IPS DF 6.9 (cell line): Measurements from ENCODE around the gene BCAR1.
"Not testable (repeated sequence)": the region's sequence is repeated elsewhere in the genome, so short reads cannot be mapped to it uniquely, and the experiment has no call there.

Source experiments
- DNase-seq: peaks from one replicate; pipeline ENCODE4 v3.0.0-alpha.2; 2013; ENCODE audit warnings: low read depth, low spot score
- H3K27ac ChIP-seq: one replicate; pipeline ENCODE4 v1.5.1; 2013; ENCODE audit warnings: low read length, control low read depth
- H3K27me3 ChIP-seq: 2 replicates; pipeline ENCODE4 v1.6.1; 2013; ENCODE audit warnings: mild to moderate bottlenecking, low read length; ENCODE audit not compliant: control insufficient read depth, insufficient read depth
- H3K36me3 ChIP-seq: 2 replicates; pipeline ENCODE4 v1.6.1; 2013; ENCODE audit warnings: low read length; ENCODE audit not compliant: control insufficient read depth, insufficient read depth
- H3K4me1 ChIP-seq: 2 replicates; pipeline ENCODE4 v1.6.1; 2013; ENCODE audit warnings: low read length; ENCODE audit not compliant: control insufficient read depth, insufficient read depth
- H3K4me3 ChIP-seq: 2 replicates; pipeline ENCODE4 v1.5.1; 2013; ENCODE audit warnings: mild to moderate bottlenecking, low read length
- H3K9me3 ChIP-seq: 2 replicates; pipeline ENCODE4 v1.6.1; 2013; ENCODE audit warnings: low read length, inconsistent platforms; ENCODE audit not compliant: control insufficient read depth, insufficient read depth
- WGBS: extraction: QIAGEN DNeasy Blood & Tissue Kit; methylation state at CpG from one replicate; pipeline ENCODE4 v1.1.7; 2013; ENCODE audit warnings: mixed read lengths, missing lambda C conversion rate; ENCODE audit not compliant: insufficient read length, insufficient coverage; 5-methylcytosine and 5-hydroxymethylcytosine counted together

The BCAR1 gene

GRCh38 chr16:75271441-75272096, 20.1 kb upstream of the BCAR1 start:
- H3K4me3 ChIP-seq: no peak overlapping the region
- H3K4me1 ChIP-seq: no peaks in the 10 kb centered on the region
- no peaks in the 10 kb centered on the region for H3K9me3 ChIP-seq
- DNase-seq: no peak
- no peaks in the 10 kb centered on the region for H3K36me3 ChIP-seq
- H3K27ac ChIP-seq: no peak overlapping the region
- no peaks in the 10 kb centered on the region for H3K27me3 ChIP-seq
- WGBS: no CpG with 5 or more reads among the region's 6 CpGs

- DNase-seq, H3K27me3 ChIP-seq, H3K4me3 ChIP-seq, H3K27ac ChIP-seq, H3K4me1 ChIP-seq, H3K36me3 ChIP-seq, H3K9me3 ChIP-seq: not testable (repeated sequence)
- WGBS: no CpG with 5 or more reads among the region's 9 CpGs
These were observed 17.9 kb upstream of the BCAR1 start for GRCh38 chr16:75269358-75269757.

- Histone ChIP-seq H3K27me3 (no peaks in the 10 kb centered on the region), H3K4me3 (no peak overlapping the region), H3K9me3 (no peaks in the 10 kb centered on the region), H3K27ac (no peak overlapping the region), H3K4me1 (peaks cover 2% of the 10 kb centered on the region; the same call in 1 of the 2 replicates), H3K36me3 (peaks cover 3% of the 10 kb centered on the region; the same call in 1 of the 2 replicates)
- no CpG with 5 or more reads among the region's 10 CpGs for WGBS
- DNase-seq: no peak
These were observed 16.3 kb upstream of the BCAR1 start for GRCh38 chr16:75267631-75268264.

GRCh38 chr16:75266738-75267630, 15.6 kb upstream of the BCAR1 start:
- no peaks in the 10 kb centered on the region for H3K9me3 ChIP-seq
- no peak for DNase-seq
- H3K27ac ChIP-seq: no peak overlapping the region
- peaks cover 4% of the 10 kb centered on the region for H3K4me1 ChIP-seq
- no peaks in the 10 kb centered on the region for H3K27me3 ChIP-seq
- H3K4me3 ChIP-seq: no peak overlapping the region
- no CpG with 5 or more reads among the region's 27 CpGs for WGBS
- H3K36me3 ChIP-seq: peaks cover 6% of the 10 kb centered on the region; the same call in 1 of the 2 replicates

- H3K27ac ChIP-seq: no peak overlapping the region
- no CpG with 5 or more reads among the region's 62 CpGs for WGBS
- no peaks in the 10 kb centered on the region for H3K27me3 ChIP-seq
- peak overlapping the region; percentile 81 for H3K4me3 ChIP-seq
- DNase-seq: no peak
- peaks cover 6% of the 10 kb centered on the region; the same call in 1 of the 2 replicates for H3K36me3 ChIP-seq
- H3K4me1 ChIP-seq: peaks cover 9% of the 10 kb centered on the region
- no peaks in the 10 kb centered on the region for H3K9me3 ChIP-seq
These were observed 14.7 kb upstream of the BCAR1 start for GRCh38 chr16:75265911-75266701.

- H3K4me3 ChIP-seq: peak overlapping the region; percentile 81
- H3K36me3 ChIP-seq: peaks cover 6% of the 10 kb centered on the region; the same call in 1 of the 2 replicates
- no peak for DNase-seq
- H3K4me1 ChIP-seq: peaks cover 11% of the 10 kb centered on the region
- no peaks in the 10 kb centered on the region for H3K27me3 ChIP-seq
- no CpG with 5 or more reads among the region's 74 CpGs for WGBS
- no peak overlapping the region for H3K27ac ChIP-seq
- no peaks in the 10 kb centered on the region for H3K9me3 ChIP-seq
These were observed 13.8 kb upstream of the BCAR1 start for GRCh38 chr16:75264999-75265910.

- peak overlapping the region; percentile 81; the same call in 1 of the 2 replicates for H3K4me3 ChIP-seq
- DNase-seq: no peak
- H3K27me3 ChIP-seq: no peaks in the 10 kb centered on the region
- H3K36me3 ChIP-seq: peaks cover 6% of the 10 kb centered on the region; the same call in 1 of the 2 replicates
- no CpG with 5 or more reads among the region's 14 CpGs for WGBS
- peaks cover 11% of the 10 kb centered on the region for H3K4me1 ChIP-seq
- no peaks in the 10 kb centered on the region for H3K9me3 ChIP-seq
- H3K27ac ChIP-seq: no peak overlapping the region
These were observed 13.1 kb upstream of the BCAR1 start for GRCh38 chr16:75264457-75264998.

- no CpG with 5 or more reads among the region's 8 CpGs for WGBS
- Histone ChIP-seq H3K4me3 (no peak overlapping the region), H3K27ac (no peak overlapping the region), H3K36me3 (peaks cover 6% of the 10 kb centered on the region; the same call in 1 of the 2 replicates), H3K27me3 (no peaks in the 10 kb centered on the region), H3K4me1 (peaks cover 11% of the 10 kb centered on the region), H3K9me3 (no peaks in the 10 kb centered on the region)
- DNase-seq: no peak
These were observed 12.6 kb upstream of the BCAR1 start for GRCh38 chr16:75263963-75264445.
